HG03469 (cell line): Measurements from ENCODE around the gene TNNT3.
"Not testable (repeated sequence)": the region's sequence is repeated elsewhere in the genome, so short reads cannot be mapped to it uniquely, and the experiment has no call there.

Source experiments
- ATAC-seq: cut with Tn5 transposase; IDR thresholded peaks from one replicate; pipeline ENCODE4 v1.9.1; 2021; ENCODE audit warnings: mild to moderate bottlenecking, moderate library complexity, moderate number of reproducible peaks; ENCODE audit not compliant: unreplicated experiment

The TNNT3 gene

GRCh38 chr11:1919391-1920127 lies at the start of gene TNNT3:
Gene TNNT3, plus strand, starts transcription at chr11:1919703. Its CDS starts 3,172 bp downstream, at chr11:1922875.
- ATAC-seq = no peak

- no peak for ATAC-seq
Observed at GRCh38 chr11:1870326-1870696, 49.2 kb upstream of the TNNT3 start.

- no peak for ATAC-seq
Observed at GRCh38 chr11:1870721-1871466, 48.6 kb upstream of the TNNT3 start.

- no peak for ATAC-seq
Observed at GRCh38 chr11:1871531-1871930, 48.0 kb upstream of the TNNT3 start.

- ATAC-seq = no peak
Observed at GRCh38 chr11:1872267-1872985, 47.1 kb upstream of the TNNT3 start.

GRCh38 chr11:1873048-1873812 lies 46.3 kb upstream of the TNNT3 start:
- no peak for ATAC-seq

- ATAC-seq = not testable (repeated sequence)
Observed at GRCh38 chr11:1873813-1874150, 45.7 kb upstream of the TNNT3 start.

- not testable (repeated sequence) for ATAC-seq
Observed at GRCh38 chr11:1874441-1875092, 44.9 kb upstream of the TNNT3 start.

- ATAC-seq = no peak
Observed at GRCh38 chr11:1875093-1875850, 44.2 kb upstream of the TNNT3 start.

GRCh38 chr11:1875851-1876301 lies 43.6 kb upstream of the TNNT3 start:
- ATAC-seq = not testable (repeated sequence)

GRCh38 chr11:1876361-1877063 lies 43.0 kb upstream of the TNNT3 start:
- no peak for ATAC-seq

- no peak for ATAC-seq
Observed at GRCh38 chr11:1877211-1878136, 42.0 kb upstream of the TNNT3 start.

- ATAC-seq = no peak
Observed at GRCh38 chr11:1878137-1879031, 41.1 kb upstream of the TNNT3 start.

GRCh38 chr11:1879342-1879940 lies 40.1 kb upstream of the TNNT3 start:
- no peak for ATAC-seq

- no peak for ATAC-seq
Observed at GRCh38 chr11:1879941-1880720, 39.4 kb upstream of the TNNT3 start.
